ENCODE measurements around the gene GGCX.
"Not testable (repeated sequence)": the region's sequence is repeated elsewhere in the genome, so short reads cannot be mapped to it uniquely, and the experiment has no call there.

The GGCX gene

GRCh38 chr2:85560812-85561279, 447 bp downstream of the GGCX start:
- no peak for DNase-seq

GRCh38 chr2:85560403-85560726, 928 bp downstream of the GGCX start:
- not testable (repeated sequence) for DNase-seq

DNA sequence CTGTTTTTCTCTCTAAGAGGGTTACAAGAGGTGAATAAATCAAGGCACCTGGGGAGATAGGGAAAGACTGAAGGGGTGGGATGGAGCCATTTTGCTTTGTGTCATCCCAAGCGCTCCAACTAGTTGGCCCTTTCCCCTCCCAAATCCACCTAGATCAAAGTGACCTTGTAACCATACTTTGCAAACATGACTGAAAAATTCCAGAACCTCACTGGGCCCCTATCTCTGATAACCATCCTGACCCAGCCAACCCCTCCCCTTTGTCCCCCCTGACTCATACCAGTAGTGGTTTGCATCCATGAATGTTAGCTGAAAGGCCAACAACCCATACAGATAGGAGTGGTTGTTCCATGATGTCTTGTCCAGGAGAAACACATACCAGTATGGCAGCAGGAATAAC, 3.1 kb downstream of the GGCX start:
- DNase-seq = no peak

GRCh38 chr2:85557130-85557529, 4.2 kb downstream of the GGCX start:
- DNase-seq = no peak

GRCh38 chr2:85554980-85555612, 6.2 kb downstream of the GGCX start:
- DNase-seq = no peak

DNA sequence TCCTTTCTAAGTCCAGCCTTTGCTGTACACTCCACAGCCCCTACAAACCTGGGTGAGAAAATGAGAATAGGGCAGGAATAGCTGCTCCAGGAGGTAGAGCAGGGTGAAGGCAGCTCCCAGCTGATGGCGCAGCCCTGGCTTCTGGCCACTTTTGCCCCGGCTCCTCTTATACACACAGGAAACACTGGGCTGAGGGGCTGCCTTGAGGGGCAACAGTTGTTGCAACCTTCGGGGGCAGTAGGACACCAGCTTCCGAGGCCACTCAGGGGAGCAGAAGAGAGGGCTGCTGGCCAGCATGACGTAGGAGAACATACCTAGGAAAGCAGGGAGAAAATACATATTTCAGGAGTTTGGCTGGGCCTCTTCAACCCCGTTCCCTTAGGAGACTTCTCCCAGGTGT, 8.1 kb downstream of the GGCX start:
- no peak for DNase-seq

DNA sequence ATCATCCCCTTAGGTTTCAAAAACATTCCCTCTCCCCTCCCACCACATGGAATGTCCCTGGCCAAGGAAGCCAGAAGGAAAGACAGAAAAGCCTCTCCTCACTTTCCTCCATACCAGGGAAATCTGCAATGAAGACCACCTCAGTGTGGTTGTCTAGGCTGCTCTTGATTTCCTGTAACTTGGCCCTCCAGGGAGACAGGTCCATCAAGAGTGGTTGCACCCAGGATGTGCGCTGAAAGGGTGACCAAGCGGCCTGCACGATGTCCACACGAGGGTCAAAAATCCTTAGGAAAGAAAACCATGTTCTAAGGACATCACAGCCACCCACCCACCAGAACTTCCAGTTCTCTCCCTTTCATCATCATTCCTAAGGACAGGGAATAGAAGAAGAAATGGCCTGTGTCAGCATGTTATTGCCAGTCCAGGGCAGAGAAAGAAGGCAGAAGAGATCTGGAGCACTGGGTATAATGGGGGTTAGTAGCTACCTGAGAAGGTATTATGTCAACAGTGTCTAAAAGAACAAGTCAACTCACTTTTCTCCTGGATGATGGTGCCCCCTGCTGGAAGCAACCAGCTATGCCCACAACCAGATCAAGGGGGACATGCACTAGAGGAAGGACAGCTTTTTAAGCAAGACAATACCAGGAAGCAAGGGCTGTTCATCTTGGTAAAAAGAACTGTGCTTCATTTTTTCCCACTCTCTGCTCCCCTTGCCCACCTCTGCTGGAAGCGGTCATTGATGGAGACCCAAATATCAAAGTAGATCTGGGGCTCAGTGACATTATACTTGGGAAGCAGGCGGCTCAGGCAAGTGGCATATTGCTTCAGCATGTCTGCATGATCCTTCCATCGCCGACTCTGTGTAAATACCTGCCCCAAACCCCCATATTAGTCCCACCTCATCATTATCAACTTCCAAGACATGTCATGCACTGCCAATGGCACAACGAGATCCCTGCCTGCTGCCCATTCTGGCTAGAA, 9.3 kb downstream of the GGCX start:
- peak; percentile 31 for DNase-seq

DNA sequence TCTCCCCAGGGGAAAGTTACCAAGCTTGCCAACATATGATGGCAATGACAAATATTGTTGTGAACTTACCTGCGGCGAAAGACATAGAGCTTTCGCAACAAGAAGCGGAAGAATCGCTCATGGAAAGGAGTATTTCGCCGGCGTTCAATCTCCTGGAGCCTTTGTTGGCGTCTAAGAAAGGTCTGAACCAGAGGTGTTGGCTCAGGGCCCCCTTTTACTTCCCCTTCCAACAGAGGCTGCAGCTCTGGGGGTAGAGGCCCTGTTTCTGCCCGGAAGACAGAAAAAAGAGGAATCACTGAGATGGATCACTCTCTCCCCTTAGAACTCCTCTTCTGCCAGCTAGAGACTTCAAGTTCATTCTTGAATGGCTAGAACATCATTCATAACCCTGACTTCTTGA, 10.8 kb downstream of the GGCX start:
- DNase-seq = no peak

GRCh38 chr2:85549826-85550225, 11.5 kb downstream of the GGCX start:
- DNase-seq = no peak

DNA sequence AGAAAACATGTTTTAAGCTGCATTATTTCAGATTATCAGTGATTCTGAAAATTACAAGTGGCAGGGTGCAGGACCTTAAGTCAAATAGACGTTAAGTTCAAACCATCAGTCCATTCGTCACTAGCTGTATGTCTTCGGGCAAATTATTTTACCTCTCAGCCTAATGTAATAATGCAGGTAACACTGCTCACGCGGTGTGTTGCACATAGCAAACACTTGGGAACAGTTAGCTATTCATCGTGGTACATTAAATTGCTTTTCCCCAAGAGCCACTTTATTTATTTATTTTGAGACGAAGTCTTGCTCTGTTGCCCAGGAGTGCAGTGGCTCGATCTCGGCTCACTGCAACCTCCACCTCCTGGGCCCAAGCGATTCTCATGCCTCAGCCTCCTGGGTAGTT, 12.2 kb downstream of the GGCX start:
- no peak for DNase-seq

- DNase-seq = no peak
Measured at GRCh38 chr2:85548608-85548900, 12.7 kb downstream of the GGCX start.

DNA sequence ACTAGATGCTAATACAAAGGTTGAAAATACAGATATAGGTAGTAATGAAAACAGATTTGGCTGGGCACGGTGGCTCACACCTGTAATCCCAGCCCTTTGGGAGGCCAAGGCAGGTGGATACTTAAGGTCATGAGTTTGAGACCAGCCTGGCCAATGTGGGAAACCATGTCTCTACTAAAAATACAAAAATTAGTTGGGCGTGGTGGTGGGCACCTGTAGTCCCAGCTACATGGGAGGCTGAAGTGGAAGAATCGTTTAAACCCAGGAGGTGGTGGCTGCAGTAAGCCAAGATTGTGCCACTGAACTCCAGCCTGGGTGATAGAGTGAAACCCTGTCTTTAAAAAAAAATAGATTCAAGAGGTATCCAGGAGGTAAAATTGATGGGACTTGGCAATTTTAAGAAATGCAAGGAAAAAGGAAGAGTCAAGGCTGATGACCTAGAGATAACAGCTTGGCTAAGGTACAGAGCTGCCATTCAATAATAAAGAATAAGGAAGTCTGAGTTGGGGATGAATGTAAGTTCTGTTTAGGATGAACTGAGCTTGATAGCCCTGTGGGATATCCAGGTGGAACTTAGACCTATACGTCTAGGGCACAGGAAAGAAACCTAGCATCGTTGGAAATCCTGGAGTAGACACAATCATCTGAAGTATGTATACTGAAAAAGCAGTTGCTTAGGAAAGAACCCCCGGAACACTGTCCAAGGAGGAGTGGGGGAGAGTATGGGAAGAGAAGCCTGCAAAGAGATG, 13.3 kb downstream of the GGCX start:
- DNase-seq = no peak

- no peak for DNase-seq
Measured at GRCh38 chr2:85547089-85547858, 14.0 kb downstream of the GGCX start.

- peak; percentile 73 for DNase-seq
Measured at GRCh38 chr2:85545780-85546240, 15.5 kb downstream of the GGCX start.

DNA sequence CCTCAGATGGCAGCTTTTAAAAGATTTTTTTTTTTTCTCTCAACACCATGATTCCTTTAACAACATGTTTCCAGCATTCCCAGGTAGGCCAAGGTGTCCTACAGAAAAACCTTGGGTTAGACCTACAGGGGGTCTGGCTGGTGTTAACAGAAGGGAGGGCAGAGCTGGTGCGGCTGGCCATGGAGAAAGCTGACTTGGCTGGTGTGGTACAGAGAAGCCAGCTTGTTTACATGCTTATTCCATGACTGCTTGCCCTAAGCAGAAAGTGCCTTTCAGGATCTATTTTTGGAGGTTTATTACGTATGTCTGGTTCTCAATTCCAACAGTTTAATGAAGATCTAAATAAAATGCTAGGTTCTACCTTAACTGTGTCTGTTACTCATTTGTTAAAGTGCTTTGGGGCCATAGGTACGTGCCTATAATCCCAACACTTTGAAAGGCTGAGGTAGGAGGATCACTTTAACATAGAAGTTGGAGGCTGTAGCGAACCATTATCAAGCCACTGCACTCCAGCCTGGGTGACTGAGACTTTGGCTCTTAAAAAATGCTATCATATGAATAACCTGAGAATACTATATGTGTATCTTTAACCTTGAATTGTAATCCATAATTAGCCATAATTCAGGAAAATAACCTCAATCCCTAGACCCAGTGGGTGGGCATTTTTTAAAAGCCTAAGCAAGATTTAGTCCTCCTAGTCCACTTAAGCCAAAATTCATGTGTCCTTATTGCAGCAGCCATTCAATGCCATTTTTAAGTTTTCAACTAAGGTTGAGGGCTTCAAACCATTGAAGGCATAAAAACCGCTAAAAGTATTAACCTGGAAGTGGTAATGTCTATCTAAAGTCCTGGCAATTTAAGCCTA, 16.1 kb downstream of the GGCX start:
- not testable (repeated sequence) for DNase-seq

- not testable (repeated sequence) for DNase-seq
Measured at GRCh38 chr2:85544254-85544691, 17.0 kb downstream of the GGCX start.

DNA sequence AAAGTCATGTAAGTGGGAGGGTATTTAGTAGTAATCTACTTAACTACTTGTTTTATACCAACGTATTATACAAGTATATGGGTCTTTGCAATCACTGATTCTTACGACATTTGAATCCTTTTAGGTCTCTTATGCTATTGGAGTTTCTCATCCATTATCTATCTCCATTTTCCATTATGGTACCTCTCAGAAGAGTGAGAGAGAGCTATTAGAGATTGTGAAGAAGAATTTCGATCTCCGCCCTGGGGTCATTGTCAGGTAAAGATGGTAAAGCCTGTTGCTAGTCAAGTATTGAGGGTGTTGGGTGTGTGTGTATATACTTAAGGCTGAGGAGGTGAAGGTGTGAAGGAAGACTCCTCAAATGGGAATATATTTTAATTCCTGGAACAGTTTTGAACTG, 18.5 kb downstream of the GGCX start:
- DNase-seq = no peak

GRCh38 chr2:85541753-85542457, 19.4 kb downstream of the GGCX start:
- no peak for DNase-seq

DNA sequence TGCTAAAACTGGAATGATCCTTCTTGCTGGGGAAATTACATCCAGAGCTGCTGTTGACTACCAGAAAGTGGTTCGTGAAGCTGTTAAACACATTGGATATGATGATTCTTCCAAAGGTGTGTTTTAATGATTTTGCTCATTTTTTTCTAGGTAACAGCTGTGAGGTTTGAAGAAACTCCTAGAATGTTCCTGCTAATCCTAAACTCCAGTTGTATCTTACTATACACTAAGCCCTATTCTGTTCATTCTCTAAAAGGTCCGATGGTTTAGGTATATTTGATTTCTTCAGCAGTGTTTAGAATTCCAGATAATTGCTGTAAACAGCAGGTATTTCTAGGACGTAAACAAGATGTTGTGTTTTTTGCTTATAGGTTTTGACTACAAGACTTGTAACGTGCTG, 20.0 kb downstream of the GGCX start:
- no peak for DNase-seq

GRCh38 chr2:85540133-85540648, 21.1 kb downstream of the GGCX start:
- no peak for DNase-seq
